Kidney glomerular epithelial cell (primary cell): ENCODE results near the gene C17orf58.
"Not testable (repeated sequence)": the region's sequence is repeated elsewhere in the genome, so short reads cannot be mapped to it uniquely, and the experiment has no call there.

Experiments
- DNase-seq: peaks from one replicate; lab custom pipeline; 2025; lab: John Stamatoyannopoulos, UW

C17orf58 gene

GRCh38 chr17:67996301-67997171 lies at the start of gene C17orf58:
TSS of gene C17orf58 (minus strand) at chr17:67996469. CDS start at chr17:67996198, 271 bp downstream.
- DNase-seq: not testable (repeated sequence)

- no peak for DNase-seq
Measured at GRCh38 chr17:68036304-68037147, 40.3 kb upstream of the C17orf58 start.

GRCh38 chr17:68035523-68036303 lies 39.4 kb upstream of the C17orf58 start, which contains the start of gene KPNA2:
TSS of gene KPNA2 (plus strand) at chr17:68035735. CDS start at chr17:68037133, 1,398 bp downstream.
- DNase-seq: peak; percentile 97

GRCh38 chr17:68035131-68035522 lies 38.9 kb upstream of the C17orf58 start:
- peak; percentile 97 for DNase-seq

GRCh38 chr17:68034452-68034776 lies 38.1 kb upstream of the C17orf58 start:
- no peak for DNase-seq

GRCh38 chr17:68033636-68034451 lies 37.6 kb upstream of the C17orf58 start:
- DNase-seq: peak; percentile 68

- no peak for DNase-seq
Measured at GRCh38 chr17:68029512-68030215, 33.4 kb upstream of the C17orf58 start.

GRCh38 chr17:68022547-68022946 lies 26.3 kb upstream of the C17orf58 start:
- not testable (repeated sequence) for DNase-seq

GRCh38 chr17:68021963-68022362 lies 25.7 kb upstream of the C17orf58 start:
- no peak for DNase-seq

- not testable (repeated sequence) for DNase-seq
Measured at GRCh38 chr17:68020791-68021190, 24.5 kb upstream of the C17orf58 start.

GRCh38 chr17:68020409-68020756 lies 24.1 kb upstream of the C17orf58 start:
- peak; percentile 48 for DNase-seq

GRCh38 chr17:68019675-68020408 lies 23.6 kb upstream of the C17orf58 start:
- DNase-seq: peak; percentile 90

GRCh38 chr17:68019336-68019674 lies 23.0 kb upstream of the C17orf58 start:
- DNase-seq: no peak

- not testable (repeated sequence) for DNase-seq
Measured at GRCh38 chr17:68018493-68018892, 22.2 kb upstream of the C17orf58 start.

GRCh38 chr17:68016838-68017237 lies 20.6 kb upstream of the C17orf58 start:
- DNase-seq: no peak

- no peak for DNase-seq
Measured at GRCh38 chr17:68015081-68015723, 18.9 kb upstream of the C17orf58 start.

- DNase-seq: no peak
Measured at GRCh38 chr17:68013385-68013784, 17.1 kb upstream of the C17orf58 start.

- no peak for DNase-seq
Measured at GRCh38 chr17:68011199-68011665, 15.0 kb upstream of the C17orf58 start.

- no peak for DNase-seq
Measured at GRCh38 chr17:68006797-68007196, 10.5 kb upstream of the C17orf58 start.
